Measurements from ENCODE around the gene SLC2A3. TPM values are rescaled to one million over a fixed set of nuclear protein-coding genes. Genes with fewer than 3 reads are reported as not detected.
"Not testable (repeated sequence)": the region's sequence is repeated elsewhere in the genome, so short reads cannot be mapped to it uniquely, and the experiment has no call there.

Gene SLC2A3
- total RNA-seq, 1 donor from 2014 or later, result 186 TPM

- no peaks in the 10 kb centered on the region for H3K27me3 Mint-ChIP-seq (ENCODE audit: low read depth)
- TF ChIP-seq, protein P1, sequence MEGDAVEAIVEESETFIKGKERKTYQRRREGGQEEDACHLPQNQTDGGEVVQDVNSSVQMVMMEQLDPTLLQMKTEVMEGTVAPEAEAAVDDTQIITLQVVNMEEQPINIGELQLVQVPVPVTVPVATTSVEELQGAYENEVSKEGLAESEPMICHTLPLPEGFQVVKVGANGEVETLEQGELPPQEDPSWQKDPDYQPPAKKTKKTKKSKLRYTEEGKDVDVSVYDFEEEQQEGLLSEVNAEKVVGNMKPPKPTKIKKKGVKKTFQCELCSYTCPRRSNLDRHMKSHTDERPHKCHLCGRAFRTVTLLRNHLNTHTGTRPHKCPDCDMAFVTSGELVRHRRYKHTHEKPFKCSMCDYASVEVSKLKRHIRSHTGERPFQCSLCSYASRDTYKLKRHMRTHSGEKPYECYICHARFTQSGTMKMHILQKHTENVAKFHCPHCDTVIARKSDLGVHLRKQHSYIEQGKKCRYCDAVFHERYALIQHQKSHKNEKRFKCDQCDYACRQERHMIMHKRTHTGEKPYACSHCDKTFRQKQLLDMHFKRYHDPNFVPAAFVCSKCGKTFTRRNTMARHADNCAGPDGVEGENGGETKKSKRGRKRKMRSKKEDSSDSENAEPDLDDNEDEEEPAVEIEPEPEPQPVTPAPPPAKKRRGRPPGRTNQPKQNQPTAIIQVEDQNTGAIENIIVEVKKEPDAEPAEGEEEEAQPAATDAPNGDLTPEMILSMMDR (IDR thresholded peaks at IDR 0.05; ENCODE audit: unreplicated experiment), result no peak
- H3K36me3 Mint-ChIP-seq, result peaks cover 13% of the 10 kb centered on the region
- no peak overlapping the region for H3K4me3 Mint-ChIP-seq
- no peak for DNase-seq (ENCODE audit: low spot score in 2 of 2, unreplicated experiment in 2 of 2)
- H3K27ac Mint-ChIP-seq, result no peak overlapping the region
- no peaks in the 10 kb centered on the region for H3K9me3 Mint-ChIP-seq
- peaks cover 20% of the 10 kb centered on the region for H3K4me1 Mint-ChIP-seq
Observed at GRCh38 chr12:7934091-7934888, 1.7 kb downstream of the SLC2A3 start.

DNA sequence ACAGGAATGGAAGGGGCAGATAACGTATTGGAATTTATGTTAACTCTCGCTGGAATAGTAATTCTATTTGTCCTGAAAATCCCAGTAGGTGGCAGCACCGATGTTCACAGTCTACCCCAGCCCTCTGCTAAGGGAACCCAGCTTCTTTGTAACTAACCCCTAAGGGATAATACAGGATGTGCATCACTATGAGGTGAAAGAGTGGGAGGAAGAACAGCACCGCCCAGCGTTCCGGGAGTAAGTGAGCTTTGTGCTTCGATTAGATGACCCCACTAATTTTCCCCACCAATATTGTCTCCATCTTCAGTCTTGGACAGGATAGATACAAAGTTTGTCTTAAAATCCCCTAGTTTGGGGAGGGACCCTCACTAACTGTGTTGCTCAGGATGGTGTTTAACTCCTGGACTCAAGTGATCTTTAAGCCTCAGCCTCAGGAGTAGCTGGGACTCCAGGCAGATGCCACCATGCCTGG lies 2.7 kb downstream of the SLC2A3 start:
- Mint-ChIP-seq H3K4me3 (no peak overlapping the region), H3K27me3 (ENCODE audit: low read depth) (no peaks in the 10 kb centered on the region), H3K36me3 (peaks cover 16% of the 10 kb centered on the region), H3K27ac (no peak overlapping the region), H3K4me1 (peaks cover 30% of the 10 kb centered on the region), H3K9me3 (no peaks in the 10 kb centered on the region)
- DNase-seq (ENCODE audit: low spot score in 2 of 2, unreplicated experiment in 2 of 2), result peak; percentile 27 to 71
- TF ChIP-seq, protein P1 (IDR thresholded peaks at IDR 0.05; ENCODE audit: unreplicated experiment), result peak; percentile 35

DNA sequence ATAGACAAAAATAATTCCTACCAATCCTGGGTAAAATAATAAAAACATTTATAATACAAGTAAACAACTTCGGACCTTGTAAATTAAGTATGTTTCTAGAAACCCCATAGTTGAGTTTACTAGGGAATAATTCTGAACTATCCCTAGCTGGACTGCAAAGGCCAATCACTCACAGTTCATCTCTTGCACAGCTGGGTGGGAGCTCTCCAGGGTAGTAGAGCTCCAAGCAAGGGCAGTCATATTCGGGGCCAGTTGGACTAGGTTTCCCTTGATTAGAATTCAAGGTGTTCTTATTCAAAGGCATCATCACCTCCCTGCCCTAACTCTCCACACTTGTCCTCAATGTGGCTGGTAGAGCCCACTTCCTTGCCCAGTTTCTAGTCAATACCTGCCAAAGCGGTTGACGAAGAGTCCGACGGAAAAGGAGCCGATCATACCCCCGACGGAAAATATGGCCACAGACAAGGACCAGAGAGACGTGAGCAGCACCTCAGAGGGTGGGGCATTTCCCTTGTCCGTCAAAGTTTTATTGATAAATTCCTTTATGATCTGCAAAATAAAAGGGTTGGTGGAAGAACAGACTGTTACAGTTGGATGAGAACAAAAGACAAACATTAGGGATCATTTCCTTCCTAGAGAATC lies 3.3 kb downstream of the SLC2A3 start:
- not testable (repeated sequence) for DNase-seq (ENCODE audit: low spot score in 2 of 2, unreplicated experiment in 2 of 2); H3K9me3 Mint-ChIP-seq; H3K4me3 Mint-ChIP-seq; H3K27ac Mint-ChIP-seq; H3K27me3 Mint-ChIP-seq (ENCODE audit: low read depth)
- Mint-ChIP-seq H3K36me3 (peaks cover 19% of the 10 kb centered on the region), H3K4me1 (peaks cover 25% of the 10 kb centered on the region)

- Mint-ChIP-seq H3K27me3 (ENCODE audit: low read depth) (no peaks in the 10 kb centered on the region), H3K9me3 (no peaks in the 10 kb centered on the region), H3K4me1 (peaks cover 26% of the 10 kb centered on the region), H3K4me3 (peak overlapping the region; percentile 11), H3K27ac (peak overlapping the region; percentile 95), H3K36me3 (peaks cover 36% of the 10 kb centered on the region)
- DNase-seq (ENCODE audit: low spot score in 2 of 2, unreplicated experiment in 2 of 2), result no peak
- TF ChIP-seq, protein P1 (IDR thresholded peaks at IDR 0.05; ENCODE audit: unreplicated experiment), result no peak
Observed at GRCh38 chr12:7929083-7929792, 6.7 kb downstream of the SLC2A3 start.

GRCh38 chr12:7927470-7927869 lies 8.5 kb downstream of the SLC2A3 start:
- peak overlapping the region; percentile 95 for H3K27ac Mint-ChIP-seq
- TF ChIP-seq, protein P1 (IDR thresholded peaks at IDR 0.05; ENCODE audit: unreplicated experiment), result no peak
- H3K9me3 Mint-ChIP-seq, result no peaks in the 10 kb centered on the region
- peaks cover 26% of the 10 kb centered on the region for H3K4me1 Mint-ChIP-seq
- H3K27me3 Mint-ChIP-seq (ENCODE audit: low read depth), result no peaks in the 10 kb centered on the region
- no peak for DNase-seq (ENCODE audit: low spot score in 2 of 2, unreplicated experiment in 2 of 2)
- H3K4me3 Mint-ChIP-seq, result no peak overlapping the region
- peaks cover 42% of the 10 kb centered on the region for H3K36me3 Mint-ChIP-seq

- not testable (repeated sequence) for DNase-seq (ENCODE audit: low spot score in 2 of 2, unreplicated experiment in 2 of 2)
Observed at GRCh38 chr12:7926068-7926666, 9.8 kb downstream of the SLC2A3 start.

More at GRCh38 chr12:7926068-7926666, 9.8 kb downstream of the SLC2A3 start:
- H3K27me3 Mint-ChIP-seq (ENCODE audit: low read depth); H3K4me3 Mint-ChIP-seq; H3K9me3 Mint-ChIP-seq; H3K27ac Mint-ChIP-seq: not testable (repeated sequence)
- Mint-ChIP-seq H3K36me3 (peaks cover 45% of the 10 kb centered on the region), H3K4me1 (peaks cover 24% of the 10 kb centered on the region)

Measured in mesothelial cell of epicardium (in vitro differentiated cells).